Neutrophil (primary cell): ENCODE data around the gene SRXN1.
"Not testable (repeated sequence)": the region's sequence is repeated elsewhere in the genome, so short reads cannot be mapped to it uniquely, and the experiment has no call there.

ENCODE experiments used
- H3K27ac ChIP-seq: fragments of 200-600 bp; sonication (generic); 2 replicates; pipeline ENCODE4 v1.5.1; 2016; ENCODE audit warnings: mild to moderate bottlenecking, moderate library complexity
- H3K27me3 ChIP-seq: fragments of 200-600 bp; sonication (generic); 2 replicates; pipeline ENCODE4 v1.6.0; 2016; ENCODE audit warnings: mild to moderate bottlenecking
- H3K36me3 ChIP-seq: fragments of 200-600 bp; sonication (generic); 2 replicates; pipeline ENCODE4 v1.5.1; 2017
- H3K4me1 ChIP-seq, 2 experiments: fragments of 200-600 bp in 1 of 2; sonication (generic) in 1 of 2; 1 replicate in 1 of 2; 2 replicates in 1 of 2; pipeline versions ENCODE4 v1.5.1 to v1.6.1; 2013 to 2016; ENCODE audit warnings: low read depth in 1 of 2, low read length in 1 of 2, mild to moderate bottlenecking in 1 of 2, moderate library complexity in 1 of 2; ENCODE audit not compliant: control insufficient read depth in 1 of 2, insufficient read depth in 1 of 2
- H3K4me3 ChIP-seq, 2 experiments: fragments of 200-600 bp in 1 of 2; sonication (generic) in 1 of 2; 1 replicate in 1 of 2; 2 replicates in 1 of 2; pipeline ENCODE4 v1.5.1; 2013 to 2016; ENCODE audit warnings: low read depth in 1 of 2, low read length in 1 of 2, mild to moderate bottlenecking in 1 of 2, moderate library complexity in 1 of 2
- H3K9me3 ChIP-seq: fragments of 200-600 bp; sonication (generic); 2 replicates; pipeline ENCODE4 v1.5.1; 2016
- CTCF ChIP-seq: fragments of 200-600 bp; sonication (generic); IDR thresholded peaks from 2 replicates; pipeline ENCODE4 v1.5.1; 2016; ENCODE audit warnings: antibody characterized with exemption

The SRXN1 gene

DNA sequence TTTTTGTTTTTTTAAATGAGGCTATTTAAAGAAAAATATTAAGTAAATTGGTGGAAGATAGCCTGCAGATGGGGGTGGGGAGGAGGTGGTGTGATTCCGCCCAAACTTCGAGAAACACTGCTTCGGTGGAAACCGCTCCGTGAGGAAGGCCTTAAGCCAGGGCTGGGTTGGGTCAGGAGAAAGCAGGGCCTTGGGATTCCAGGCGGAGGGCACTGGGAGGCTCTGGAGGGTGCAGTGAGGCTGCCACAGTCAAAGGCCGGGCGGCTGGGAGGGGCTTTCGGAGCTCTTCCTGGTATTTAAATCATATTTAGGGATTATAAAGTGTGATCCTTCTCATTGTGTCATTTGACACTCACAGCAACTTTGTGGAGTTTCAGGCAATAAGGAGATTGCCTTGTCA lies 44.8 kb upstream of the SRXN1 start:
- no peaks in the 10 kb centered on the region for H3K4me1 ChIP-seq
- no peak overlapping the region for H3K4me3 ChIP-seq
- no peak overlapping the region for H3K27ac ChIP-seq
- no peaks in the 10 kb centered on the region for H3K36me3 ChIP-seq
- no peak for TF ChIP-seq CTCF
- H3K9me3 ChIP-seq = no peaks in the 10 kb centered on the region
- H3K27me3 ChIP-seq = peaks cover 5% of the 10 kb centered on the region

- TF ChIP-seq CTCF = no peak
- Histone ChIP-seq H3K9me3 (no peaks in the 10 kb centered on the region), H3K4me3 (no peak overlapping the region), H3K36me3 (no peaks in the 10 kb centered on the region), H3K27ac (no peak overlapping the region), H3K4me1 (no peaks in the 10 kb centered on the region), H3K27me3 (peaks cover 22% of the 10 kb centered on the region)
Measured at GRCh38 chr20:695165-695866, 42.3 kb upstream of the SRXN1 start.

DNA sequence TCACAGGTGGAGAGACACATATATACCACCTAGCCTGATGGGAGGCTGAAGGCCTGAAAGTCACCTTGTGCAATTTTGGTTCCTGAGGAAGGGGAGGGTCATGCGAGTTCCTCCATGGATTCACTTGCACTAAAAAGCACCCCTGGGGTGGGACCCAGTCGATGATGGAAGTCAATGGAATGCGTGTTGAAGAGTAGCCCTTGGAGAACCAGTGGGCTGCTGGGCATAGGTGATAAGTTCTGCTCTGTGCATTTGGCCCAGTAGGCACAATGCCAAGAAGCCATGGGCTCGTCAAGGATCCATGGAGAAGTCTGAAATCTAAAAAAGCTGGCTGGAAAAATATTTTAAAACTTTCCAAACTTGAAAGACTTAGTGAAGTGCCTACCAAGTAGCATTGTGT lies 41.5 kb upstream of the SRXN1 start:
- no peak overlapping the region for H3K4me3 ChIP-seq
- TF ChIP-seq CTCF = no peak
- H3K4me1 ChIP-seq = no peaks in the 10 kb centered on the region
- peaks cover 22% of the 10 kb centered on the region for H3K27me3 ChIP-seq
- H3K36me3 ChIP-seq = no peaks in the 10 kb centered on the region
- no peak overlapping the region for H3K27ac ChIP-seq
- H3K9me3 ChIP-seq = no peaks in the 10 kb centered on the region

GRCh38 chr20:693786-694185 lies 40.8 kb upstream of the SRXN1 start:
- not testable (repeated sequence) for H3K27ac ChIP-seq, H3K36me3 ChIP-seq, H3K4me3 ChIP-seq, H3K4me1 ChIP-seq, H3K9me3 ChIP-seq
- peaks cover 24% of the 10 kb centered on the region for H3K27me3 ChIP-seq

DNA sequence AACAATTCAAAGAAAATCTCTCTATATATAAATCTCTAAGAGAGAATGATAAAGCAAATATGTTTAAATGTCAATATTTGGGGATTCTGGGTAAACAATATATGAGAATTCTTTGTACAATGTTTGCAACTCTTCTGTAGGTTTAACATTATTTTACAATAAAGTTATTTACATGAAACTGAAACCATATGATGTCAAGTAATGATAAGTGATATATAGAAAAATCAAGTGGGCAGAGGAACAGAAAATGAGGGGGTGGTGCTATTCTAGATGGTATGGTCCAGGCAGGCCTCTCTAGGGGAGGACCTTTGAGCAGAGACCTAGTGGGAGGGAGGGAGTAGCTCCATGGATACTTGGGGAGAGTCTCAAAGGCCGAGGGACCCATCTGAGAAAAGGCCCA lies 39.0 kb upstream of the SRXN1 start:
- no peak overlapping the region for H3K27ac ChIP-seq
- no peaks in the 10 kb centered on the region for H3K36me3 ChIP-seq
- TF ChIP-seq CTCF = no peak

DNA sequence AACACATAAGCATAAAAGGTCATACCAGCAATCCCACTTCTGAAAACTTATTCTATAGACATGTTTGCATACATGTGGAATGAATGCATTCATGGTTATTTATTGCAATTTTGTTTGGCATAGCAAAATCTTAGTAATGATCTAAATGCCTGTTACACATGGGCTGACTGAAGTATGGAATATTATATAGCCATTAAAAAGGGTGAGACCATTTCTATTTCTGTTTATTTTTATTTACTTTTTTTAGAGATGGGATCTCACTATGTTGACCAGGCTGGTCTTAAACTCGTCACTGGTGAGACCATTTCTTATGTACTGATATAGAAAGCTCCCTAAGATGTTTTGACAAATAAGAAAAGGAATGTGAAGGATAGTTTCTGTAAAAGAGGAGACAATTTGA lies 36.9 kb upstream of the SRXN1 start:
- no peaks in the 10 kb centered on the region for H3K36me3 ChIP-seq
- H3K27ac ChIP-seq = no peak overlapping the region

More for the DNA sequence above, 39.0 kb upstream of the SRXN1 start:
- H3K27me3 ChIP-seq = peaks cover 28% of the 10 kb centered on the region
- H3K4me1 ChIP-seq = no peaks in the 10 kb centered on the region
- no peak overlapping the region for H3K4me3 ChIP-seq
- no peaks in the 10 kb centered on the region for H3K9me3 ChIP-seq

More for the DNA sequence above, 36.9 kb upstream of the SRXN1 start:
- no peaks in the 10 kb centered on the region for H3K4me1 ChIP-seq
- peaks cover 28% of the 10 kb centered on the region for H3K27me3 ChIP-seq
- TF ChIP-seq CTCF = no peak
- H3K4me3 ChIP-seq = no peak overlapping the region
- H3K9me3 ChIP-seq = no peaks in the 10 kb centered on the region
